Measurements from ENCODE around the gene C8G.

C8G gene

GRCh38 chr9:136968333-136969127, 23.5 kb downstream of the C8G start:
- no peak for DNase-seq (ENCODE audit: low spot score)

GRCh38 chr9:136969150-136969549, 24.1 kb downstream of the C8G start:
- DNase-seq (ENCODE audit: low spot score), result no peak

DNA sequence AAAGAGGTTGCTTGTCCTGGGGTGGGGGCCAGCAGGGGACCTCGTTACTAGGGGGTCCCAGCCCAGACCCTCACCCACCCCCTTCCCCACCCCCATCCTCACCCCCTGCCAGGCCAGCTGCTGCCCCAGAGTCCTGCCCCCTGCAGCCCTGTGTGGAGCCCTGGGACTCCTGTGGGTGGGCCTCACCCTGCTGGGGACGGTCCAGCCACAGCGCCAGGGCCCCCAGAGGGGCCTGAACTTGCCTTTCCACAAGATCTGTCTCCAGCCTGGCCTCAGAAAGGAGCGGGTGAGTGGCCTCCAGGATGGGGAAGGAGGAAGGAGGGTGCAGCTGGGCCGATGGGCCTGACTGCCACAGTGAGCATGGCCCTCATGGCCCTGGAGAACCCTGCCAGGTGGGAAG, 24.7 kb downstream of the C8G start:
- no peak for DNase-seq (ENCODE audit: low spot score)

DNA sequence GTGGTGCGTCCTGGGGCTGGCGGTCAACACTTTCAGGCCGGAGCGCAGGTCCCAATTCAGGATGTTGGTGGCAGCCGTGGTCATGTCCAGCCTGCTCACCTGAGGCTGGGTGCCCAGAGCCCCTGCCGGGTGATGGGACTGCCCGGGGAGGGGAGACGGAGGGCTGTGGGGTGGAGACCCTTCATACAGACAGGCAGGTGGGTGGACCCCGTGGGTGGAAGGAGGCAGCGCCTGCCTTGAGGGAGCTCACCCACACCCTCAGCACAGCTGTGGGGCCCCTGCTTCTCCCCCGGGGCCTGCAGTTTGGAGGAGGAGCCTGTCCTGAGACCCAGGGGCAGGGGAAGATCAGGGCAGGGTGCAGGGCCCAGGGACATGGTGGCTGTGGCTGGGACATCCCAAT, 25.3 kb downstream of the C8G start:
- no peak for DNase-seq (ENCODE audit: low spot score)

DNA sequence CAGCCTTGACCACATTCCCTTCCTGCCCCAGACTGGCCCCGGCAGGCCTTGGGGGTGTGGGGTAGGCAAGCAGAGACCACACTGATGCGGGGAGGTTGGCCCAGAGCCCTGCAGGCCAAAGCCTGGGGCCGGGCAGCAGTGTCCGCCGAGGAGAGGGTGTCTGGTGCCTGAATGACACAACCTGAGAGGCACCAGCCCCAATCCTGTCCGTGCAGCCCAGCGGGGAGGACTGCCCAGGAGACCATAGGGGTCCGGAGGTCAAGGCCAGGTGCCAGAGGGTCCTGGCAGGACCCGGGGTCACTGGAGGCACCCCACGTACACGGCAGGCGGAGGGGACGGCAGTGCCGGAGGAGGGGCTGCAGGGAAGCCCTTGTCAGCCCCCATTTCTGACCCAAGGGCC, 26.7 kb downstream of the C8G start:
- DNase-seq (ENCODE audit: low spot score), result no peak

DNA sequence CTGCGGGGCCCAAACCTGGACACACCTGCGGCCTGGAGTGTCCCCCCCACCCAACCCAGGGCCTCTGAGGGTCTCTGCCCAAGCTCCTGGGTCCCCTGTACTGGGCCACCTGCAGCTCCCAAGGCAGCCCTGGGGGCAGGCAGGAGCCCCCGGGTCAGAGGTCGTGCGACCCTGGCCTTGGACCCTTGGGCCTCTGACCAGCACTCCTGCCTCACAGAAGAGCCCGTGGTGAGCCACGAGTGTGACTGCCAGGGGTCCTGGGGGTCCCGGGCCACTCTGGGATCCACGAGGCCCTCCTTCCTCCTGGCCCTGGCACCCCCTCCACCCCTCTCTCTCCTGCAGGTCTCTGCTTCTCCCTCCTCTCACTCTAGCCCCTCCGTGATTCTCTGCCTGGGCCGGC, 27.3 kb downstream of the C8G start:
- no peak for DNase-seq (ENCODE audit: low spot score)

GRCh38 chr9:136972743-136973142, 27.7 kb downstream of the C8G start:
- DNase-seq (ENCODE audit: low spot score), result no peak

GRCh38 chr9:136973618-136974617, 28.9 kb downstream of the C8G start:
- DNase-seq (ENCODE audit: low spot score), result no peak

GRCh38 chr9:136974817-136975535, 29.9 kb downstream of the C8G start:
- DNase-seq (ENCODE audit: low spot score), result no peak

- DNase-seq (ENCODE audit: low spot score), result peak; percentile 59
Measured at GRCh38 chr9:136975644-136976043, 30.6 kb downstream of the C8G start.

DNA sequence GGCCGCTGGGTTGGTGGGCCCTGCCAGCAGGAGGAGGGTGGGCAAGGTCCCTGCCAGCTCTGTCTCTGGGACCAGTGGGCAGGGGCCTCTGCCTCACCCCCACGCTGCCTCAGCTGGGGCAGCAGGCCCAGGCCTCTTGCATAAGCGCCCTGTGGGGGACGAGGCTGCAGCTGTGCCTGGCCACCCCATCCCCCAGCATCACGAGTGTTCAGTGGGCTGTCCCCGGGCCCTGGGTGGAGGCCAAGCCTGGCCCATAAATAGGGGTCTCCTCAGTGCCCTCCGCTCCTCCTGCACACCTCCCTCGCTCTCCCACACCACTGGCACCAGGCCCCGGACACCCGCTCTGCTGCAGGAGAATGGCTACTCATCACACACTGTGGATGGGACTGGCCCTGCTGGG, 32.2 kb downstream of the C8G start, which contains the start of gene PTGDS:
Gene PTGDS, plus strand, starts transcription at position 282 of the 400 bp plus-strand sequence. Its CDS starts 75 bp downstream, at position 357.
- DNase-seq (ENCODE audit: low spot score), result no peak

DNA sequence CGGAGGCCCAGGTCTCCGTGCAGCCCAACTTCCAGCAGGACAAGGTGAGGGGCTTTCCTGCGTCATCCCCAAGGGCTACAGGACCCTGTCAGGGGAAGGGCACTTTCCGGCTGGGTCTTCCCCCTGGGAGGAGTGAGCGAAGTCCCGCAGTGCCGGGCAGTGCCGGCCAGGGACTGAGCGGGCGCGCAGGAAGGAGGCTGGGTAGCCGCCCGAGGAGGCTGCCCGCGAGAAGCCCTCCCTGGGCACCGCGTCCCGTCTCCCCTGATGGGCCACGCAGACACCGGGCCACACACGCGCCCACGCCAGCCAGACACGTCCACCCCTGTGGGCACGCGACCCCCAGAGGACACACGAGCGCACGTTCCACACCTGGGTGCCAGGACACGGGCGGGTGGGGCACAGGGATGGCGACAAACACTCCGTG, 32.6 kb downstream of the C8G start:
- no peak for DNase-seq (ENCODE audit: low spot score)

DNA sequence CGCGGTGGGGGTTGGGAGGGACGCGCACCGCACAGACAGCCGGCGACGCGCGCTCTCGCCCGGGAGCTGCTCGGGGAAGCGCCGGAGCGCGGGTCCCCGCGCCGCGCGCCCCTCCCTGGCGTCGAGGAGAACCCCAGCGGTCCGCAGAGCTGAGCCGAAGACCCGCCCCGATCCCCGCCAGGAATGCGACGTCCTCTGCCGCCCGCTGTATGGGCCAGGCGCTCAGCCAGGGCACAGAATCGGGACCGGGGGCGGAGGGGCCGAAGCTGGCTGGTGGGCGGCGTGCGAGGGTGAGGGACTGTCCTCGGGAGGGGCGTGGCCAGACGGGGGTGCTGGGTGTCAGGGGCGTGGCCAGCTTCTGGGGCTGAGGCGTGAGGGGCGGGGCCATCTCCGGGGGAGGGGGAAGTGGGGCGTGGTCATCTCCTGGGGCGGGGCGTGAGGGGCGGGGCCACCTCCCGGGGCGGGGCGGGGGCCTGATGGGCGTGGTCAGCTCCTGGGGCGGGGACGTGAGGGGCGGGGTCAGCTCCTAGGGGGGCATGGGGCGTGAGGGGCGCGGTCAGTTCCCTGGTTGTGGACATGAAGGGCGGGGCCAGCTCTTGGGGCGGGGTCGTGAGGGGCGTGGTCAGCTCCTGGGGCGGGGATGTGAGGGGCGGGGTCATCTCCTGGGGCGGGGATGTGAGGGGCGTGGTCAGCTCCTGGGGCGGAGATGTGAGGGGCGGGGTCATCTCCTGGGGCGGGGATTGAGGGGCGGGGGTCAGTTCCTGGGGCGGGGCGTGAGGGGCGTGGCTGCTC, 33.2 kb downstream of the C8G start:
- DNase-seq (ENCODE audit: low spot score), result peak; percentile 68

- no peak for DNase-seq (ENCODE audit: low spot score)
Measured at GRCh38 chr9:136978865-136979544, 34.0 kb downstream of the C8G start.

- DNase-seq (ENCODE audit: low spot score), result no peak
Measured at GRCh38 chr9:136979769-136980587, 34.9 kb downstream of the C8G start.

DNA sequence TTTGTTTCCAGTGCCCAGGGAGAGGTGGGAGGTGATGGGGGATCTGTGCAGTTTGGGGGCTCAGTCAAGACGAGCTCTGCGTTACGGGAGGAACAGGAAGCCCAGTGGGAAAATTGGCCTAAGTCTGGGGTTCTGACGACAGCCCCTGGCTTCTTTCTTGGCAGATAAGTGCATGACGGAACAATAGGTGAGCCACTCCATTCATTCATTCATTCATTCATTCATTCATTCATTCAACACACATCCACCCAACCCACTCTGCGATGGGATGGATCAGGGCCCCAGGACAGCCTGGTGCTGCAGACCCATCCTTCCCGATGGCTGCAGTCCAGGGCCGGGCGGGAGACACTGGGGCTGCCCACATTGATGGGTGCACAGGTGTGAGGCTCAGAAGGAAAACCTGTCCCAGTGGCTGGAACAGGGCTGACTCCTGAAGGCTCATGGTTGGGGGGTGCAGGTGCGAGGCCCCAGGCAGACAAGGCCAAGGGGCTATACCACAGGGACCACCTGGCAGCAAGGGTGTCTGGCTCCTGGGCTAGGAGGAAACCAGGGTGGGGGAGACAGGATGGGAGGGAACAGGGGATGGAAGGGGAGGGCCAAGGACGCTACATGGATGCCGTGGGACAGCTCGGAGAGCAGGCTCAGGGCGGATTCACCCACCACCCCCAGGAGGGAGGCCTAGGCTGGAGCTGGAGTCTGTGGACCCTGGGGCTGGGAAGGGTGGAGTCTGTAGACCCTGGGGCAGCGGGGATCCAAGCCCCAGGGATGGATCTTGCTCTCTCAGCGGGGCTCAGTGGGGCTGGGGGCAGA, 35.8 kb downstream of the C8G start:
- no peak for DNase-seq (ENCODE audit: low spot score)

DNA sequence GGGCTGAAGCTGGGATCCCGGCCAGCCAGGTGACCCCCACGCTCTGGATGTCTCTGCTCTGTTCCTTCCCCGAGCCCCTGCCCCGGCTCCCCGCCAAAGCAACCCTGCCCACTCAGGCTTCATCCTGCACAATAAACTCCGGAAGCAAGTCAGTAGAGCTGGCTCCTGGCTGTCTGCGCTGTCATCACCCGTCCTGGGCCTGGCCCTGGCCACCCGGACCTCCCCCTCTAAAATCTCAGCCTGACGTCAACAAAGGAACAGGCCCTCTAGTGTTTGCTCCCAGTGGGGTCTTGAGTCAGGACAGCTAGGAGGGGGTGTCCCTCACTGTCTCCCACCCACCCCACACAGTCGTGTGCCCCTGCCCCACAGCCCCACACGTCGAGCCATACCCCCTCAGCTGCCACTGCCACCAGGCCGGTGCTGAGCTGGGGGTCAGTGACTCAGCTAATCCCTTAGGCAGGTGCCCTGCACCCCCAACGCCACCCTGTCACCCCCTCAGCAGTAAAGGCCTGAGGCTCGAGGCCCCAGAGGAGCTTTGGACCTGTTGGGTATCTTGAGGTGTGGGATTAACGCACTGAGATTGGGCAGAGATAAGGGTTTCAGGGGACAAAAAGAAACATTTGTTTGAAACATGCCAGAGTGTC, 36.7 kb downstream of the C8G start:
- no peak for DNase-seq (ENCODE audit: low spot score)

- DNase-seq (ENCODE audit: low spot score), result no peak
Measured at GRCh38 chr9:136982232-136983051, 37.4 kb downstream of the C8G start, which contains the start of gene LCNL1. LCNL1 (plus strand) TSS chr9:136982993; CDS start chr9:136983587, 594 bp downstream.
